Right ventricle myocardium superior (tissue), 1 donor: ENCODE results near the gene UBE2L6. TPM values are rescaled to one million over a fixed set of nuclear protein-coding genes. Genes with fewer than 3 reads are reported as not detected.
"Not testable (repeated sequence)": the region's sequence is repeated elsewhere in the genome, so short reads cannot be mapped to it uniquely, and the experiment has no call there.

Experiments used
- ATAC-seq: fragments of 200-7000 bp; cut with Tn5 transposase; one replicate; pipeline ENCODE4 v1.9.1; 2020; ENCODE audit warnings: mild to moderate bottlenecking; ENCODE audit not compliant: poor library complexity
- DNase-seq: peaks from one replicate; pipeline ENCODE4 v3.0.0-alpha.2; 2020
- intact Hi-C: fragments of 100-400 bp; cut with DNase I; formaldehyde crosslinking; loops from one replicate; pipeline ENCODE4 v1.11.2; 2022
- total RNA-seq: library from RNA; stranded (reverse); fragmentation: NEBNext Ultra II Directional; extraction: Animal tissue kit (Norgen Biotek cat#: 25700); gene quantifications from one replicate; pipeline ENCODE4 v1.2.1, GENCODE V29; 2021
- donor health status: DM: no; HTN: yes; CAD: no; lungs with severe emphysema.

Gene UBE2L6
- total RNA-seq, 1 donor from 2014 or later: 15.1 TPM

DNA sequence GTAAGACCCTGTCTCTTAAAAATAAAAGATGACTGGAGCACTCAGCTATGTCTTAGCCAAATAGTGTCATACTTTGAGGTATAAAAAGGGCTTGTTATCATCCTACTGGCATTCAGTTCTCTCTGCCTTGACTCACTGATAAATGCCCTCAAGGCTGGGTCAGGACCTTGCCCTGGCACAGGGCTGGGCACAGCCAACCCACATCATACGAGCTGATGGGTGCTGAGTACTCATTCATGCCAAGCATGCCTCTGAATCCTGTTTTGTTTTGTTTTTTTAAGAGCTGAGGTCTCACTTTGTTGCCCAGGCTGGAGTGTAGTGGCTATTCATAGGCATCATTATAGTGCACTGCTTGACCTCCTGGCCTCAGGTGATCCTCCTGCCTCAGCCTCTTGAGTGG lies 28.1 kb downstream of the UBE2L6 start:
- intact Hi-C loops: no loop called here
- ATAC-seq (no peak), DNase-seq (no peak)

DNA sequence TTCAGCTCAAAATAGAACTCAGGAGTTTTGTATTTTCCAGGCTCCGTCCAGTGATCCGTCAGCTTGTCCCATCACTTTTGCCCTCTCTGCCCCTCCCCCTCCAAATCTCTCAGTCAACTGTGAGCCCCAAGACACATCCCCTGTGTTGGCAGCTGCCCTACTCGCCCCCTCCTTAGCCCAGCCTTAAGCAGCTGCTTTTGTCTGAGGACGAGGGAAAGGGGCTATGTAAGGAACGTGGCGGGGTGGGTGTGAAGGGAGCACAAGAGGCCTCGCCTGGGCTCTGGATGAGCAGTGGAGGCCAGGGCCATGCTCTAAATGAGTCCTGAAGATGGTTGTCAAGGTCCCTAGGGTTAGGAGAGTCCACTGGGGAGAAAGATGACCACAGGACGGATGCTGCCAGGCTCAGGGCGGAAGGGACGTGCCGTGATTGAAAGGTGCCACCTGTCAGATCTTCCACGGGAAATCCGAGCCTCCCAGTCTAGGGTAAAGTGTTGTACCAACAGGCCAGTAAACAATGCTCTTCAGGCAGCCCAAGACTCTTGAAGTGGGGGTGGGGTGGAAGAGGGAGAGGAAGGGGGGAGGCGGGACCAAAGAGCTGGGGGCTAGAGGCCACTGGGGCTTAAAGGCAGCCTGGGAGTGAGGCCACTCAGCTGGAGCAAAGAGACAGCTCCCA lies 30.4 kb downstream of the UBE2L6 start, which contains the start of gene SMTNL1:
Gene SMTNL1 (plus strand): TSS at position 649 of the 673 bp plus-strand sequence. CDS start 5,048 bp downstream, outside the sequence.
- no peak for DNase-seq
- intact Hi-C loops: no loop called here
- no peak for ATAC-seq

DNA sequence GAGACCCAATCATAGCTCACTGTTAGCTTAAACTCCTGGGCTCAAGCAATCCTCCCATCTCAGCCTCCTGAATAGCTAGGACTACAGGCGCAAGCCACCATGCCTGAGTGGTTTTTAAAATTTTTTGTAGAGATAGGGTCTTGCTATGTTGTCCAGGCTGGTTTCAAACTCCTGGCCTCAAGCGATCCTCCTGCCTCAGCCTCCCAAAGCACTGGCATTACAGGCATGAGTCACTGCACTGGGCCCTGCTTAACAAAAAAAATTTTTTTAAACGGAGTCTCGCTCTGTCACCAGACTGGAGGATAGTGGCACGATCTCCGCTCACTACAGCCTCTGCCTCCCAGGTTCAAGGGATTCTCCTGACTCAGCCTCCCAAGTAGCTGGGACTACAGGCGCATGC lies 33.0 kb downstream of the UBE2L6 start:
- intact Hi-C loops, ATAC-seq, DNase-seq: not testable (repeated sequence)

DNA sequence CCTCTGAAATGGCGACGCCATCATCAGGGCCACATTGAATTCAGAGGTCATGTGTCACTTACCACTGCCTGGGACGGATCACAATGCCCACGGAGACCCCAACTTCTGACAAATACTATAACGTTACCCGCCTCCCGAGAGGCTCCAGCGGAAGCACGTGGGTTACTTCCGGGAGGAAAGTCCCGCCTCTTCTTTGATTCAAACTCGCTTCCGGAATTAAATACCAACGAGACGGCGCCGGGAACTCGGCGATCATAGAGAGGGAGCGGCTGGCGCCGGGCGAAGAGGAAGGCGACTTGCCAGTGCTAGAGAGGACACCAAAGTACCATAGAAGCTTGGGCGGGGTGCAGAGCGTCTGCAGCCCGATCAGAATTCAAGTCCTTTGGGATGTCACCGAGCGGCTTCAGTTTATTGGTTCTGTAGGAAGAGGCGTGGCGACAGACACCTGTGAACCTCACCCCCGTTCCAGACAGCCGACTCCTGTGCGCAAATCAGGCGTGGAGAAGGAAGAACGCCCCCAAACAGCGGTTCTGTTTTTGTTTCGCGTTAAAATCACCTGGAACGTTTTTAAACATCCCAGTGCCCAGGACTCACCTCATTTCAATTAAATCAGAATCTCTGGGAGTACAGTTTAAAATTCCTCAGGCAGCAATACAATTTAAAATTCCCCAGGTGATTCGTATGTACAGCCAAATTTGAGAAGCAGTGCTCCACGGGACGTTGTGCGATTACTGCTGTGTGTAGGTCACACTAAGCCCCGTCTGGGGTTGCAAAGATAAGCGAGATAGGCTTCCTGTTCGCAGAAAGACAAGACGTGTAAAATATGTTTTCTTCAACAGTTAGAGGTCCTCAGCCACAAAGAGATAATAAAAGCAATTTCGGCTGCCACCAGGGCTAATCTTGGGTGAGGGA lies 36.6 kb downstream of the UBE2L6 start, which contains the start of gene TIMM10:
Gene TIMM10 (minus strand): TSS at position 159 of the 912 bp plus-strand sequence. CDS start 565 bp downstream, outside the sequence.
- DNase-seq (peak; percentile 97), ATAC-seq (peak; percentile 99)
- intact Hi-C loops: no loop called here

DNA sequence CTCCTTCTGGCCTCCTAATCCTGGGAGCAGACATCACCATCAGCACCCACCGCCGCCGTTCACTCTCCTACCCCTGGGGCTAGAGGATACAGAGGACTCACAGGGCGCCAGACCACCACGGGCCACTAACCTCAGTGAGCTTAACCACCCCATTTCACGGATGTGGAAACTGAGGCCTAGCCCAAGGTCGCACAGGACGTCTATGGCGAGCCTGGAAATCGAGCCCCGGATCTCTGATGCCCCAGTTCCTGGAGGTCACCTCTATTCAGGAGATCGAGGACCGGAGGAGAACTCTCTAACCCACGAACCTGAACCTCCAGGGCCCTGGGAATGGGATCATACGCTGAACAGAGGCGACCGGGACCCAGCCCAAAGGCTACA lies 37.3 kb downstream of the UBE2L6 start:
- ATAC-seq: no peak
- DNase-seq: peak; percentile 46
- intact Hi-C loops: no loop called here

DNA sequence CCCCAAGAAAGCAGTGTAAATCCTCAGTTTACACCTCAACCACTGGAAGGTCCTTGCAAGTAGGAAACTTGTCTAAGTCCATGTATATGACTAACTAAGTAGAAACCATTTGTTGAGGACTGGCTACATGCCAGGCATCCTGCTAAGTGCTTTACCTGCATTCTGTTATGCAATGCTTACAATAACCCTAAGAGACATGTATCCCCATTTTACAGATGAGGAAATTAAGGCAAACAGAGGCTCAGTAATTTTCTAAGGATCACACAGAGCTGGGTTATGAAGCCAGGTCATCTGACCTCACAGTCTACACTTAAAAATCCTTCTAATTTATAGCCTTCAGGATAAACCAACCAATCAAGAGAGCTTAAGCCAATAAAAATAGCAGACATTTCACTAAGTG lies 38.5 kb downstream of the UBE2L6 start:
- ATAC-seq: no peak
- intact Hi-C loops: loop anchor here (10.0 kb wide), 1 partner anchor 184 kb away; no protein-coding TSS in a partner anchor
- DNase-seq: no peak

DNA sequence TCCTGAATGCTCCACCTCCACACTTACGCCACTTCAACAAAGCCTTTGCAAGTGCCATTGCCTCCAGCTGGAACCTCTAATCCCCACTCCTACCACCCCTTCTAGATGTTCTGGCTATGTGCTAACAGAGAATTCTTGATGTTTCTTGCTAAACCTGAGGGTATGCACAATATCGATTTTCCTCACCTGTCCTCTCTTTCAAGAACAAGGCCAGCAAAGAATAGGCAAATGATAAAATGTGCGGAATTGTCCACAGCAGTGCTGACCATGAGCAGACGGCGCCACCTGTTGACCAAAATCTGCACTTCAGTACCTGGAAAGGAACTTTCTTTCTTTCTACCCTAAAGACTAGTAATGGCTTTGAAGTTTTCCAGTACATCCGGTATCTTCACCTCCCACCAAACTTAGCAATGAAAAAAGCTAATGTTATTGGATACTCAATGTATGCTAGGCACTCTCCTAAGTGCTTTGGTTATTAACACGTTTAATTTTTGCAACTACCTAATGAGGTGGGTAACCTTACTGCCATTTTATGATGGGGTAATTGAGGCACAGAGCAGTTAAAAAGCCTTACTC lies 40.3 kb downstream of the UBE2L6 start:
- intact Hi-C loops: loop anchor here (2.0 to 10.0 kb wide), 3 partner anchors 34 to 182 kb away; no protein-coding TSS in a partner anchor
- ATAC-seq: peak; percentile 36
- DNase-seq: peak; percentile 78

DNA sequence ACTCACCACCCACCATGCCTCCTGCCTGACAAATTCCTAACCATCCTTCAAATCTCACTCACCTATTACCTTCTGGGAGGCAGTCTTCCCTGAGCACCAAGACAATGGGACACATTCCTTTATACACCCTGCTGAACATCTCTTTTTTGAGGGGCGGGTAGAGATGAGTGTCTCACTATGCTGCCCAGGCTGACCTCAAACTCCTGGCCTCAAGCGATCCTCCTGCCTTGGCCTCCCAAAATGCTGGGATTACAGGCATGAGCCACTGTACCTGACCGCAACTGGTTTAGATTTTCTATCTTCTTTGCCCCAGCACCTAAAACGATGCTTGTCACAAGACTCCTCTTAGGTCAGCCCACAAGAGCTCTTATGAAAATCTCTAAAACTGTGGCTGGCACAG lies 44.1 kb downstream of the UBE2L6 start:
- DNase-seq (no peak), ATAC-seq (no peak)
- intact Hi-C loops: loop anchor here (10.0 kb wide), 1 partner anchor 179 kb away; no protein-coding TSS in a partner anchor

DNA sequence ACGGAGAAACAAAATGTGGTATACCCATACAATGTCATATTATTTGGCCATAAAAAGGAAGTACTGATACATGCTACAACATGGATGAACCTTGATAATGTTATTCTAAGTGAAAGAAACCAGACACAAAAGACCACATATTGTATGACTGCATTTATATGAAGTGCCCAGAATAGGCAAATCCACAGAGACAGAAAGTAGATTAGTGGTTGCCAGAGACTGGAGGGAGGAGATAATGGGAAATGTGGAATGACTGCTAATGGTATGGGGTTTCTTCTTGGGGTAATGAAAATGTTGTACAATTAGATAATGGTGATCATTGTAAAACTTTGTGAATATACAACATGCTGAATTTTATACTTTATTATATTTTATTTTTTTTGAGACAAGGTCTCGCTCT lies 46.4 kb downstream of the UBE2L6 start:
- no peak for ATAC-seq
- intact Hi-C loops: loop anchor here (10.0 kb wide), 1 partner anchor 176 kb away; no protein-coding TSS in a partner anchor
- no peak for DNase-seq

DNA sequence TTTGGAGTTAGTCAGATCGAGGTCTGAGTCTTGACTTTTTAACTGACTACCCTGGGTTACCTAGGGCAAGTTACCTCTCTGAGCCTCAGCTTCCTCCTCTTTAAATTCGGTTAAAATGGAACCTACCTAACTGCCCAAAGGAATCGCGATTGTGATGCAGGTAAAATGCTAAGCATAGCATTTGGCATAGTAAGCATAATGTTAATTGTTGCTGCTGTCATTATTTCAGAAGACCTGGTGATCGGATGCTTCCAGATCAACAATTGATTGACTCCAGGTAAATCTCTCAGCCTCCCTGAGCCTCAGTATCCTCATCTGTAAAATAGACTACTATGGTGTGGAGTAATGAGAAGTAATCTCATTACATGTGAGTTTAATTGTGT lies 51.4 kb downstream of the UBE2L6 start:
- no peak for DNase-seq
- intact Hi-C loops: no loop called here
- ATAC-seq: no peak

DNA sequence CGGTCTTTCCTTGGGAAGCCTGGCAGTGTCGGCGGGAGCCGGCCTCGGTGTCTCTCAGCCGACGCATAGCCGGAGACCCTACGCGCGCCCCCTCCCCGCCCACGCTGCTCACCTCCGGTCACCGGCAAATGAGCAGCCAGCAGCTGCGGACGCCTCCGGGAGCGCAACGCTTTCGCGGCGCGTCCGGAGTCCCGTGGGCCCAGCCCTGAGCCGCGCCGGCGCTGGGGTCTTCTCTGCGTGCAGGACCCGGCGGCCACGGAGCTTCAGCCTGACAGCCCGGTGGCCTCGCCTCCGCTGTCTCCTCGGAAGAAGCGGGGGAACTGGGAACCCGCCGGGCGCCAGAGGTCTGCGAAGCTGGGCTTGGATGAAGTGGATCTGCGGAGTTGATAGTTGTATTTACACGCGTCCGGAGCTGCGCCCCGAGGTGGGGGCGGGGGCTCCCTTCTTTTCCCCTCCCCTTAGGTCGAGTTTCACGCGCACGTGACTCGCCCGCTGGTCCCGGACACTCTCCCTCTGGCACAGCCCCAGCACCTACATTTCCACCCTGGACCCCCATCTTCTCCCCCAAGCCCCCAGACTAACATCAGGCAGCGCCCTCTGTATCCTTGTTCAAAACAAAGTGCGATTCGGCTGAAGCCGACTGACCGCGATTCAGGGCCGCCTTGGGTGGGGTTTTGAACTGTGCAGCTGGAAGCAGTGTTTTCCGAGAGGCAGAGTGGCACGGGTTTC lies 52.0 kb downstream of the UBE2L6 start, which contains the start of gene SLC43A1:
Gene SLC43A1 (minus strand): TSS at position 371 of the 729 bp plus-strand sequence. CDS start 1,591 bp downstream, outside the sequence.
- DNase-seq (peak; percentile 79), ATAC-seq (peak; percentile 84)
- intact Hi-C loops: no loop called here

DNA sequence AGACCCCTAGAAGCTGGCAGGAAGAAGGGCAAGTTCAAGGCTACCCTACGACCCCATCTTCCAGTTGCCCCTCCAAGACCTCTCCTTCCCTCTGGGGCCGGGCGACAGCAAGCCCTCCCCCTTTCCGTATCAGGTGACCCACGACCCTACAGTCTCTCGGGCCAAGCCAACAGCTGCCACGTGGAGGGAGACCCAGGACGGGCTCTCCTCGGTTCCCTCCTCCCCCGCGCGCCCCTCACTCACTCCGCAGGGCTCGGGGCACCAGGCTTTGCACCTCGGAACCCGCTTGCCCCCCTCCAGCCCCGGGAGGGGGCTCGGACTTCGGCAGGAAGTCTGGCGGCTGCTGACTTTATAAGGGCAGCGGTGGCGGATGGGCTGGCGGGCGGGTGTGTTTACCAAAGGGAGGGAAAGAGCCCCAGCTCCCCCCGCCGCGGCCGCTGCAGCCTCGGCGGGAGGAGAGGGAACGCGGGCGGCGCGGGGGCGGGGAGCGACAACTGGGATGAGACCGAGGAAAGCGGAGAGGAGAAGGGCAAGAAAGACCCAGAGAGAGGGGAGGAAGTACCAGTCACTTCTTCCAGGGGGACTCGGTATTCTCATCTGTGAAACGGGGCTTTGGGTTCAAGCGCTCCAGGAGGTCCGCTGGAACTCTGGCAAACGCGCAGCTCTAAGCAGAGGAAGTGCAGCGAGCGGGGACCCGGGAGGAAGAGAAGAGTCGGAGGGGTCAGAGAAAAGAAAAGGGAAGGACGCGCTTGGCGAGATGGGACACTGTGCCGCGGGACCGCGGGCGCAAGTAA lies 52.7 kb downstream of the UBE2L6 start:
- peak; percentile 80 for DNase-seq
- intact Hi-C loops: no loop called here
- peak; percentile 82 for ATAC-seq

DNA sequence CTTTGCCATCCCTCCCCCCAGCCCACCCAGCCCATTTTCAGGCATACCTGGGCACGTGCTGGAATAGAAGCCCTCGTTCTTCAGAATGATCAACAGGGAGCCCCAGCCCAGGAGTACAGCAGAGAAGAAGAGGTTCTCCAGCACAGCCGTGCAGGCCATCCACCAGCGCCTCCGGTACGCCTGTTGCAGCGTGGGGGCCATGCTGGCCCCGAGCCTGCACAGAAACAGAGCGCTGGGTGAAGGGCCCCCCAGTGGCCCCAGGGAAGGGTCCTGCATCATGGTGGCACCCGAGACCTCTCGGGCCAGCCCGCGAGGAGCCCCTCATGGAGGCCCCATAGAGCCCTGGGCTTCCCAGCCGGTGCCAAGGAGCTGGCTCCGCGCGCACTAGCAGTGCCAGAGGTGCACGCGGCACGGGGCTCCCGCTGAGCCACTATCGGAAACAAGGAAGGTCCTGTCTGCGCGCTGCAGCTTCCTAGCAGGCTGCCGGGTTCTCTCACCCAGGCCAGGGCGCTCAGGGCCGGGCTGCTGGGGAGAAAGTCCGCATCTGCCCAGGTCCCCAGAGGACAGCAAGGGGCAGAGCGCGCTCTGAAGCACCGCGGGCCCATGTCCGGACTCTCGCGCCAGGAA lies 53.4 kb downstream of the UBE2L6 start:
- ATAC-seq (peak; percentile 63), DNase-seq (peak; percentile 74)
- intact Hi-C loops: no loop called here

DNA sequence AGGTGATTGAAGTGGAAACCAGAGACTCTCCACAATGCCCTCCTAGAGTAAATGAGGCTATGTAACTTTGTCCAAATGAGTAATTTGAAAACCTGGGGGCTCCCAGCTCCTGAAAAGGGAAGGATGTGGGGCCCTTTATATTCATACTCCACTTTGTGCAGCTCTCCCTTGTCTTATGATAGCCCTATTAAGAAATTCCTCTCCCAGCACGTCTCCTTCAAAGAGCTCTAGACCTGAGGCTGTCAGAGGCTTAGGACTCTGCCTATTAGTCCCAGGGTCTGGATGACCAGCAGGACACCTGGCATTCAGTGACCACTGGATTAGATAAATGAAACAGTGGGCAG lies 54.0 kb downstream of the UBE2L6 start:
- DNase-seq: no peak
- no peak for ATAC-seq
- intact Hi-C loops: no loop called here

DNA sequence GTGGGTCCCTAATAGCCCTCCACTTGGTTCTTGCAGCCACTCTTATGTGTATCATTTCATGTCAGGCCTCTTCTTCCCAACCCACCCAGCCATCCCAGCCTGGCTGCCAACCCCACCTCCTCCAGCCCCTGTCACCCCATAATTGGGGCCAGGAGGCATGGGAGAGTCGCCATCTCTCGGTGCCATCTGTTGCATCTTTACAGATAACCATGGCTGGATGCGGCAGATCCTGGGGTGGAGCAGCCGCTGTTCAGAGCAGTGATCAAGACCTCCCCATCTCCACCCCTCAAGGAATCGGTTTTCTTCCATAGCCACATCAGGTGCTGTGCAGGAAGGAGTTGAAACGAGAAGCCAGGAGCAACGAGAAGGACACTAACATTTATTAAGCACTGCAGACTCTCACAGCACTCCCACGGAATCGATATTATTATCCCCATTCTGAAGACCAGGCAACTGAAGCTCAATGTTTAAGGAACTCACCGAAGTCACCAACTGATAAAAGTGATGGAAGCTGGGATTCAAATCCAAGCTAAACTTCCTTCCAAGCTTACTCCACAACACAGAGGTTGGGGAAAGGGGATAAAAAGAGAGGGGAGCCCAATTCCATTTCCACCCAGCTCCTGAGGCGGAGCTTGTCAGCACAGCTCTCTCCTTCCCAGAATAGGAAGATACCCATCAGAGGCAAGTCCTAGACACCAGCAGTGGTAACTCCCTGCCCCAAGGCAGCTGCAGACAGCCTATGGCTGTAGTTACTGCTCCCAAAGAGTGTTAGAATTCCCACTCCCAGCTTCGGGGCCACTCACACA lies 54.6 kb downstream of the UBE2L6 start:
- DNase-seq (no peak), ATAC-seq (no peak)
- intact Hi-C loops: no loop called here

DNA sequence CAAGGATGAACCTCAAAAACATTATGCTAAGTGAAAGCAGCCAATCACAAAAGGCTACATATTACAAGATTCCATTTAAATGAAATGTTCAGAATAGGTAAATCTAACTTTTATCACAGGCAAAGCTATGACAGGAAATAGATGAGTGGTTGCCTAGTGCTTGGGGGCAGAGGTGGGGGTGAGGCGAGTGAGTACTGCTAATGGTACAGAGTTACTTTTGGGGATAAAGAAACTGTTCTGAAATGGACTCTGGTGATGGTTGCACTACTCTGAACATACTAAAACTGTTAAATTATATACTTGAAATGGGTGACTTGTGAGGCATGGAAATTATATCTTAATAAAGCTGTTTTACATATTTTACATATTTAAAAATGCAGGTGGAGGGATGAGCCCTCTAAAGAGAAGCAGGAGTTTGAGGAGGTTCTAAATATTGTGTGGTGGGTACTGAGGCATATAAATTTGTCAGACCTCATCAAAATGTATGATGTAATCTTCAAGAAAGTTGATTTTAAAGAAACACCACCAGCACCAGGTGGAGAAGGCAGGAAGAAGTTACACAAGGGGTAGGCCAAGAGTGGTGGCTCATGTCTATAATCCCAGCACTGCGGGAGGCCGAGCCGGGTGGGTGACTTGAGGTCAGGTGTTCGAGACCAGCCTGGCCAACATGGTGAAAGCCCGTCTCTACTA lies 55.6 kb downstream of the UBE2L6 start:
- DNase-seq (no peak), ATAC-seq (no peak)
- intact Hi-C loops: no loop called here
